Trophoblast cell (in vitro differentiated cells and primary cell): ENCODE data around the gene TIMM17B.

Source experiments
- DNase-seq, 2 donors: peaks; one replicate each; pipeline ENCODE4 v3.0.0-alpha.2; 2016
- H2AFZ ChIP-seq: 2 replicates; pipeline ENCODE4 v1.6.1; 2013; ENCODE audit warnings: low read length, moderate library complexity, mild to moderate bottlenecking; ENCODE audit not compliant: insufficient read depth, poor library complexity
- H2AK5ac ChIP-seq: 2 replicates; pipeline ENCODE4 v1.6.1; 2013; ENCODE audit warnings: mild to moderate bottlenecking, low read length
- H2BK120ac ChIP-seq: 2 replicates; pipeline ENCODE4 v1.6.1; 2013; ENCODE audit warnings: low read length, mild to moderate bottlenecking, moderate library complexity; ENCODE audit not compliant: insufficient read depth, poor library complexity
- H2BK12ac ChIP-seq: 2 replicates; pipeline ENCODE4 v1.6.1; 2013; ENCODE audit warnings: mild to moderate bottlenecking, low read length, moderate library complexity
- H2BK5ac ChIP-seq: 2 replicates; pipeline ENCODE4 v1.6.1; 2013; ENCODE audit warnings: low read length, low read depth, moderate library complexity, mild to moderate bottlenecking; ENCODE audit not compliant: poor library complexity
- H3K14ac ChIP-seq: 2 replicates; pipeline ENCODE4 v1.6.1; 2013; ENCODE audit warnings: mild to moderate bottlenecking, low read length
- H3K18ac ChIP-seq: 2 replicates; pipeline ENCODE4 v1.6.1; 2013; ENCODE audit warnings: mild to moderate bottlenecking, low read length
- H3K23ac ChIP-seq: 2 replicates; pipeline ENCODE4 v1.6.1; 2013; ENCODE audit warnings: low read length
- H3K27ac ChIP-seq: 2 replicates; pipeline ENCODE4 v1.5.1; 2013; ENCODE audit warnings: low read depth, mild to moderate bottlenecking, inconsistent platforms, low read length, moderate library complexity
- H3K27me3 ChIP-seq: 2 replicates; pipeline ENCODE4 v1.6.1; 2013; ENCODE audit warnings: inconsistent platforms, mild to moderate bottlenecking, low read length, moderate library complexity; ENCODE audit not compliant: insufficient read depth
- H3K36me3 ChIP-seq, 2 experiments: 1 replicate in 1 of 2; 2 replicates in 1 of 2; pipeline ENCODE4 v1.6.1; 2013; ENCODE audit warnings: low read length in 2 of 2, mild to moderate bottlenecking in 2 of 2, moderate library complexity in 1 of 2; ENCODE audit not compliant: insufficient read depth in 2 of 2, control insufficient read depth in 1 of 2
- H3K4ac ChIP-seq: 2 replicates; pipeline ENCODE4 v1.6.1; 2013; ENCODE audit warnings: low read depth, mild to moderate bottlenecking, low read length, moderate library complexity
- H3K4me1 ChIP-seq, 2 experiments: 1 replicate in 1 of 2; 2 replicates in 1 of 2; pipeline ENCODE4 v1.6.1; 2013; ENCODE audit warnings: low read length in 2 of 2, mild to moderate bottlenecking in 2 of 2, moderate library complexity in 1 of 2; ENCODE audit not compliant: insufficient read depth in 2 of 2, control insufficient read depth in 1 of 2
- H3K4me2 ChIP-seq: 2 replicates; pipeline ENCODE4 v1.6.1; 2013; ENCODE audit warnings: inconsistent platforms, mild to moderate bottlenecking, low read length, moderate library complexity
- H3K4me3 ChIP-seq: 2 replicates; pipeline ENCODE4 v1.5.1; 2013; ENCODE audit warnings: mild to moderate bottlenecking, low read depth, low read length, inconsistent platforms
- H3K79me1 ChIP-seq: one replicate; pipeline ENCODE4 v1.6.1; 2013; ENCODE audit warnings: low read length
- H3K79me2 ChIP-seq: 2 replicates; pipeline ENCODE4 v1.6.1; 2013; ENCODE audit warnings: low read length, mild to moderate bottlenecking; ENCODE audit not compliant: control insufficient read depth, insufficient read depth, poor library complexity
- H3K9ac ChIP-seq: 2 replicates; pipeline ENCODE4 v1.6.1; 2013; ENCODE audit warnings: mild to moderate bottlenecking, low read length
- H3K9me3 ChIP-seq: 2 replicates; pipeline ENCODE4 v1.6.1; 2013; ENCODE audit warnings: low read depth, mild to moderate bottlenecking, control low read depth, inconsistent platforms, low read length; ENCODE audit not compliant: insufficient read depth
- H4K12ac ChIP-seq: 2 replicates; pipeline ENCODE4 v1.6.1; 2013; ENCODE audit warnings: low read depth, mild to moderate bottlenecking, low read length, moderate library complexity
- H4K8ac ChIP-seq: 2 replicates; pipeline ENCODE4 v1.6.1; 2013; ENCODE audit warnings: low read depth, mild to moderate bottlenecking, low read length, moderate library complexity
- H4K91ac ChIP-seq: one replicate; pipeline ENCODE4 v1.6.1; 2013; ENCODE audit warnings: low read depth, mild to moderate bottlenecking, low read length, moderate library complexity
- whole genome bisulfite sequencing: extraction: QIAGEN DNeasy Blood & Tissue Kit; methylation state at CpG from one replicate; pipeline ENCODE4 v1.1.7; 2013; ENCODE audit warnings: missing lambda C conversion rate; ENCODE audit not compliant: insufficient read length, insufficient coverage; ENCODE audit errors: extremely low coverage; 5-methylcytosine and 5-hydroxymethylcytosine counted together

The TIMM17B gene

DNA sequence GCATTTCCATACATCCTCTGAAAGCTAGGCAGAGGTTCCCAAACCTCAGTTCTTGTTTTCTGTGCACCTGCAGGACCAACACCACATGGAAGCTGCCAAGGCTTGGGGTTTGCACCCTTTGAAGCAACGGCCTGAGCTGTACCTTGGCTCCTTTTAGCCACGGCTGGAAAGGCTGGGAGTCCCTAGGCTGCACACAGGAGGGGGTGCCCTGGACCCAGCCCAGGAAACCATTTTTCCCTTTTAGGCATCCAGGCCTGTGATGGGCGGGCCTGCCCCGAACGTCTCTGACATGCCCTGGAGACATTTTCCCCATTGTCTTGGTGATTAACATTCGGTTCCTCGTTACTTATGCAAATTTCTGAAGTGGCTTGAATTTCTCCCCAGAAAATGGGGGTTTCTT is 44.7 kb downstream of the TIMM17B start:
- Histone ChIP-seq H3K36me3 (no peaks in the 10 kb centered on the region), H2BK120ac (no peak overlapping the region), H3K79me2 (no peaks in the 10 kb centered on the region), H3K79me1 (no peaks in the 10 kb centered on the region), H3K4ac (no peak overlapping the region), H3K9me3 (no peaks in the 10 kb centered on the region), H3K23ac (no peak overlapping the region), H2AK5ac (no peak overlapping the region), H2BK12ac (no peak overlapping the region), H2AFZ (no peak overlapping the region), H2BK5ac (no peak overlapping the region), H3K14ac (no peak overlapping the region), H3K4me1 (no peaks in the 10 kb centered on the region), H3K9ac (no peak overlapping the region), H4K12ac (no peak overlapping the region), H3K4me3 (no peak overlapping the region), H4K91ac (no peak overlapping the region), H3K4me2 (no peak overlapping the region), H3K18ac (no peak overlapping the region), H3K27ac (no peak overlapping the region), H4K8ac (no peak overlapping the region), H3K27me3 (no peaks in the 10 kb centered on the region)
- no peak for DNase-seq
- no CpG with 5 or more reads among the region's 7 CpGs for WGBS

DNA sequence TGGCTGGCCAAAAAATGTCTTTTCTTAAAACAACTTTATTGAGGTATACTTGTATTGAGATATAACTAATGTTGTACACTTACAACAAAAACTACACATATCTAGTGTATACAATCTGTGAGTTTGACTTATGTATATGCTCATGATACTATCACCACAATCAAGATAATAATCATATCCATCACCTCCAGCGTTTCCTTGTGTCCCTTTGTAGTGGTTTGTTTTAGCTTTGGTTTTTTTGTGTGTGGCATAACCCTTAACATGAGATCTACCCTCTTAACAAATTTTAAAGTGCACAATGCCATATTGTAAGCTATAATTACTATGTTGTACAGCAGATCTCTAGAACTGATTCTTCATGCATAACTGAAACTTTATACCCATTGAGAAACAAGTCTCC is 48.7 kb downstream of the TIMM17B start:
- Histone ChIP-seq H3K14ac (no peak overlapping the region), H2AFZ (no peak overlapping the region), H3K4ac (no peak overlapping the region), H3K79me1 (no peaks in the 10 kb centered on the region), H4K91ac (no peak overlapping the region), H3K4me2 (no peak overlapping the region), H4K8ac (no peak overlapping the region), H3K23ac (no peak overlapping the region), H3K27ac (no peak overlapping the region), H2BK12ac (no peak overlapping the region), H2AK5ac (no peak overlapping the region), H3K18ac (no peak overlapping the region), H2BK120ac (no peak overlapping the region), H3K4me1 (no peaks in the 10 kb centered on the region), H3K4me3 (no peak overlapping the region), H3K27me3 (no peaks in the 10 kb centered on the region), H4K12ac (no peak overlapping the region), H3K9me3 (no peaks in the 10 kb centered on the region), H3K9ac (no peak overlapping the region), H2BK5ac (no peak overlapping the region), H3K79me2 (no peaks in the 10 kb centered on the region), H3K36me3 (no peaks in the 10 kb centered on the region)
- DNase-seq, result no peak
- no CpG with 5 or more reads among the region's 1 CpG for WGBS
